IMR-90 (cell line): ENCODE measurements around the gene SLC35F3.

Experiments used
- BHLHE40 ChIP-seq: fragments of 150-350 bp; IDR thresholded peaks from 2 replicates; pipeline ENCODE4 v1.6.1; 2016; ENCODE audit warnings: mild to moderate bottlenecking, low read depth, low read length
- CTCF ChIP-seq: conservative IDR thresholded peaks from 2 replicates; pipeline ENCODE4 v1.5.1; 2012; ENCODE audit warnings: mild to moderate bottlenecking, low read depth, low read length, improper control_type of control experiment
- MXI1 ChIP-seq: IDR thresholded peaks from 2 replicates; pipeline ENCODE4 v1.6.1; 2012; ENCODE audit warnings: low read depth, mild to moderate bottlenecking, low read length, moderate library complexity, borderline replicate concordance
- POLR2A ChIP-seq: IDR thresholded peaks from 2 replicates; pipeline ENCODE4 v1.6.1; 2012; ENCODE audit warnings: mild to moderate bottlenecking, low read depth, low read length
- RAD21 ChIP-seq: IDR thresholded peaks from 2 replicates; pipeline ENCODE4 v1.6.1; 2012; ENCODE audit warnings: low read length, improper control_type of control experiment

- no peak for TF ChIP-seq CTCF
- no peak for TF ChIP-seq RAD21
- TF ChIP-seq MXI1 = no peak
- TF ChIP-seq POLR2A = no peak
- no peak for TF ChIP-seq BHLHE40
These were observed 37.4 kb upstream of the SLC35F3 start for GRCh38 chr1:233867028-233867427.
